ENCODE results near the gene KRT2.

Gene KRT2

GRCh38 chr12:52636189-52636588, 15.8 kb downstream of the KRT2 start:
- no peak for DNase-seq

GRCh38 chr12:52634266-52635056, 17.6 kb downstream of the KRT2 start:
- DNase-seq = no peak

- DNase-seq = no peak
Observed at GRCh38 chr12:52633383-52633782, 18.6 kb downstream of the KRT2 start.

GRCh38 chr12:52632656-52633055, 19.4 kb downstream of the KRT2 start:
- DNase-seq = no peak

GRCh38 chr12:52631676-52632459, 20.1 kb downstream of the KRT2 start:
- DNase-seq = no peak

- no peak for DNase-seq
Observed at GRCh38 chr12:52631264-52631663, 20.7 kb downstream of the KRT2 start.

- no peak for DNase-seq
Observed at GRCh38 chr12:52630599-52631200, 21.3 kb downstream of the KRT2 start.

GRCh38 chr12:52630008-52630500, 22.0 kb downstream of the KRT2 start:
- DNase-seq = no peak

GRCh38 chr12:52629281-52630007, 22.6 kb downstream of the KRT2 start:
- no peak for DNase-seq

- DNase-seq = no peak
Observed at GRCh38 chr12:52628841-52629240, 23.2 kb downstream of the KRT2 start.

- no peak for DNase-seq
Observed at GRCh38 chr12:52628111-52628507, 23.9 kb downstream of the KRT2 start.

GRCh38 chr12:52627395-52628110, 24.5 kb downstream of the KRT2 start:
- no peak for DNase-seq

- no peak for DNase-seq
Observed at GRCh38 chr12:52622349-52622748, 29.7 kb downstream of the KRT2 start.

- no peak for DNase-seq
Observed at GRCh38 chr12:52618866-52619265, 33.1 kb downstream of the KRT2 start.

GRCh38 chr12:52618216-52618615, 33.8 kb downstream of the KRT2 start, which contains the start of gene KRT73:
TSS of gene KRT73 (minus strand) at chr12:52618559. CDS start at chr12:52618524, 35 bp downstream.
- DNase-seq = no peak

- no peak for DNase-seq
Observed at GRCh38 chr12:52617403-52617785, 34.6 kb downstream of the KRT2 start.

GRCh38 chr12:52616680-52617402, 35.2 kb downstream of the KRT2 start:
- DNase-seq = no peak

GRCh38 chr12:52615912-52616311, 36.1 kb downstream of the KRT2 start:
- no peak for DNase-seq

GRCh38 chr12:52615208-52615868, 36.7 kb downstream of the KRT2 start:
- no peak for DNase-seq

- DNase-seq = no peak
Observed at GRCh38 chr12:52614381-52615207, 37.4 kb downstream of the KRT2 start.

Data from CD4-positive, alpha-beta T cell treated with Interleukin-15 for 1 hour (primary cell).